Epithelial cell of esophagus (primary cell): ENCODE results near the gene SNTA1.

Experiments
- DNase-seq: peaks from one replicate; pipeline ENCODE4 v3.0.0; 2010; ENCODE audit warnings: low read depth
- H3K4me3 ChIP-seq: 2 replicates; pipeline ENCODE4 v1.5.1; 2011; ENCODE audit warnings: mild to moderate bottlenecking, low read length, control low read depth
- CTCF ChIP-seq: IDR thresholded peaks from 2 replicates; pipeline ENCODE4 v1.5.1; 2011; ENCODE audit warnings: low read depth, mild to moderate bottlenecking, low read length, control low read depth, inconsistent platforms; ENCODE audit not compliant: insufficient read depth; ENCODE audit errors: missing control alignments

Gene SNTA1

GRCh38 chr20:33388268-33388667 lies 55.3 kb downstream of the SNTA1 start:
- no peak overlapping the region for H3K4me3 ChIP-seq
- no peak for TF ChIP-seq CTCF
- DNase-seq: no peak

GRCh38 chr20:33387177-33387576 lies 56.4 kb downstream of the SNTA1 start:
- no peak overlapping the region for H3K4me3 ChIP-seq
- peak; percentile 93 for DNase-seq
- no peak for TF ChIP-seq CTCF

- DNase-seq: no peak
- no peak for TF ChIP-seq CTCF
- no peak overlapping the region for H3K4me3 ChIP-seq
Measured at GRCh38 chr20:33386673-33387072, 56.9 kb downstream of the SNTA1 start.

- no peak for DNase-seq
- H3K4me3 ChIP-seq: no peak overlapping the region
- TF ChIP-seq CTCF: no peak
Measured at GRCh38 chr20:33377366-33377765, 66.2 kb downstream of the SNTA1 start.

- peak; percentile 48 for DNase-seq
- TF ChIP-seq CTCF: no peak
Measured at GRCh38 chr20:33373735-33374605, 69.6 kb downstream of the SNTA1 start.

GRCh38 chr20:33372993-33373441 lies 70.5 kb downstream of the SNTA1 start:
- DNase-seq: peak; percentile 75
- no peak overlapping the region for H3K4me3 ChIP-seq
- TF ChIP-seq CTCF: no peak

More at GRCh38 chr20:33373735-33374605, 69.6 kb downstream of the SNTA1 start:
- H3K4me3 ChIP-seq: no peak overlapping the region
